GM23338 (cell line): Measurements from ENCODE around the gene MAP1LC3B.

Source experiments
- EZH2 ChIP-seq: fragments of 200-600 bp; sonication (generic); IDR thresholded peaks from one replicate; pipeline ENCODE4 v1.8.0; 2017; ENCODE audit warnings: antibody characterized with exemption, mild to moderate bottlenecking, low read depth; ENCODE audit not compliant: unreplicated experiment
- POLR2AphosphoS5 ChIP-seq: IDR thresholded peaks from 2 replicates; pipeline ENCODE4 v1.6.1; 2016; ENCODE audit warnings: antibody characterized with exemption, low read depth
- TF ChIP-seq, protein P1 (sequence below), 2 experiments: fragments of 200-600 bp in 1 of 2; sonication (generic) in 1 of 2; conservative IDR thresholded peaks; 2 replicates each; pipeline versions ENCODE4 v1.5.1 to v1.6.1; 2016 to 2017; ENCODE audit warnings: antibody characterized with exemption in 2 of 2, low read depth in 2 of 2, mild to moderate bottlenecking in 2 of 2, moderate library complexity in 1 of 2

DNA sequence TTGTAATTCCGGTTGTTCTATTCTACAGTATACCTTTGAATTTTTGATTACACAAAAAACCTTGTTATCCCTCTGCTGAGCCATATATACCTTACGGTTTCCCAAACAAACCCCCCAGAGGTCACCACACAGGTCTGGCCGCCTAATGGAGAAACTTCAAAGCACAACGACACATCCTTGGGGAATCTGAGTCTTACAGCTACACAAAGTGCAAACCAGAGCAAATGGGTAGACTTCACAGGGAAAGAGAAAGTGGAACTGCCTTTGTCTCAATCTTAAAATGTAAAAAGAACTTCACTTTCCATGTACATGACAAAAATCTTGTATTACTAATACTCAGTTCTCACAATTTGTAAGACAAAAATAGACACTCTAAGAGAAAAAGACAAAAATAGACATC lies 11.3 kb upstream of the MAP1LC3B start:
- TF ChIP-seq, protein P1, sequence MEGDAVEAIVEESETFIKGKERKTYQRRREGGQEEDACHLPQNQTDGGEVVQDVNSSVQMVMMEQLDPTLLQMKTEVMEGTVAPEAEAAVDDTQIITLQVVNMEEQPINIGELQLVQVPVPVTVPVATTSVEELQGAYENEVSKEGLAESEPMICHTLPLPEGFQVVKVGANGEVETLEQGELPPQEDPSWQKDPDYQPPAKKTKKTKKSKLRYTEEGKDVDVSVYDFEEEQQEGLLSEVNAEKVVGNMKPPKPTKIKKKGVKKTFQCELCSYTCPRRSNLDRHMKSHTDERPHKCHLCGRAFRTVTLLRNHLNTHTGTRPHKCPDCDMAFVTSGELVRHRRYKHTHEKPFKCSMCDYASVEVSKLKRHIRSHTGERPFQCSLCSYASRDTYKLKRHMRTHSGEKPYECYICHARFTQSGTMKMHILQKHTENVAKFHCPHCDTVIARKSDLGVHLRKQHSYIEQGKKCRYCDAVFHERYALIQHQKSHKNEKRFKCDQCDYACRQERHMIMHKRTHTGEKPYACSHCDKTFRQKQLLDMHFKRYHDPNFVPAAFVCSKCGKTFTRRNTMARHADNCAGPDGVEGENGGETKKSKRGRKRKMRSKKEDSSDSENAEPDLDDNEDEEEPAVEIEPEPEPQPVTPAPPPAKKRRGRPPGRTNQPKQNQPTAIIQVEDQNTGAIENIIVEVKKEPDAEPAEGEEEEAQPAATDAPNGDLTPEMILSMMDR (conservative IDR thresholded peaks at IDR 0.05; ENCODE audit: low read depth in 2 of 2): no peak
- TF ChIP-seq POLR2AphosphoS5 (no peak), EZH2 (no peak)
